GM12878 (cell line): ENCODE measurements around the gene RPS6KA4. TPM values are rescaled to one million over a fixed set of nuclear protein-coding genes. Genes with fewer than 3 reads are reported as not detected.
A peak's percentile ranks its signal among the peaks of the same experiment; 100 is the strongest.

Experiments
- ATAC-seq: fragments of 200-7000 bp; cut with Tn5 transposase; 3 replicates; pipeline ENCODE4 v1.9.1; 2020; ENCODE audit warnings: mild to moderate bottlenecking, moderate library complexity
- BruUV-seq: library from RNA; stranded (reverse); fragments of 400-500 nt; replicated peaks from 2 replicates; lab custom pipeline; 2021; lab: Mats Ljungman, UMichigan
- CTCF ChIA-PET: fragments of 300-600 bp; sonication (Branson Sonifier 250); formaldehyde crosslinking; extraction: SDS; loops from one replicate; lab custom pipeline; 2021; ENCODE audit warnings: inconsistent platforms; lab: Yijun Ruan, JAX
- POLR2A ChIA-PET: fragments of 350-600 bp; formaldehyde crosslinking; extraction: SDS; loops from one replicate; lab custom pipeline; 2021; ENCODE audit warnings: inconsistent platforms; lab: Charles Lee
- RAD21 ChIA-PET: fragments of 300-600 bp; sonication (Branson Sonifier 250); formaldehyde crosslinking; loops from one replicate; lab custom pipeline; 2023; ENCODE audit warnings: antibody characterized with exemption; ENCODE audit not compliant: unreplicated experiment; lab: Charles Lee
- SMC1A ChIA-PET: fragments of 300-600 bp; sonication (Branson Sonifier 250); formaldehyde crosslinking; loops from one replicate; lab custom pipeline; 2023; ENCODE audit not compliant: unreplicated experiment, uncharacterized antibody; lab: Charles Lee
- DNase-seq: peaks from one replicate; pipeline ENCODE4 v3.0.0-alpha.2; 2011; ENCODE audit warnings: low read depth, low spot score
- FAIRE-seq: peaks from 3 replicates; lab custom pipeline; 2011; peaks lifted over from hg19 to GRCh38; lab: Jason Lieb, UNC
- H2AFZ ChIP-seq: 2 replicates; pipeline ENCODE4 v1.6.0; 2011; ENCODE audit warnings: low read depth, low read length, control low read depth; ENCODE audit not compliant: control insufficient read depth
- H3K27ac ChIP-seq: 2 replicates; pipeline ENCODE4 v1.5.1; 2011; ENCODE audit warnings: control low read depth; ENCODE audit not compliant: control insufficient read depth, insufficient read depth
- H3K27me3 ChIP-seq, 2 experiments: replicated peaks in 1 of 2; 2 replicates each; pipeline versions ENCODE4 v1.6.0 to v1.6.1; 2011; ENCODE audit warnings: low read length in 1 of 2; ENCODE audit not compliant: control insufficient read depth in 2 of 2, insufficient read depth in 2 of 2
- H3K36me3 ChIP-seq, 2 experiments: 2 replicates each; pipeline ENCODE4 v1.5.1; 2011; ENCODE audit warnings: low read length in 1 of 2; ENCODE audit not compliant: control insufficient read depth in 2 of 2, insufficient read depth in 2 of 2
- H3K4me1 ChIP-seq: 2 replicates; pipeline ENCODE4 v1.6.1; 2011; ENCODE audit warnings: mild to moderate bottlenecking, low read length, moderate library complexity, mixed read lengths; ENCODE audit not compliant: control insufficient read depth, insufficient read depth
- H3K4me2 ChIP-seq: 2 replicates; pipeline ENCODE4 v1.6.0; 2011; ENCODE audit warnings: control low read depth; ENCODE audit not compliant: control insufficient read depth, insufficient read depth
- H3K4me3 ChIP-seq: fragments of 200-600 bp; sonication (generic); 2 replicates; pipeline ENCODE4 v1.5.1; 2016
- H3K79me2 ChIP-seq: 2 replicates; pipeline ENCODE4 v1.6.0; 2011; ENCODE audit warnings: low read length; ENCODE audit not compliant: control insufficient read depth, insufficient read depth
- H3K9ac ChIP-seq: 2 replicates; pipeline ENCODE4 v1.8.0; 2011; ENCODE audit warnings: low read length, control low read depth, mixed read lengths; ENCODE audit not compliant: control insufficient read depth, insufficient read depth
- H3K9me3 ChIP-seq: replicated peaks from 3 replicates; pipeline ENCODE4 v1.5.1; 2011; ENCODE audit warnings: mild to moderate bottlenecking, low read length; ENCODE audit not compliant: control insufficient read depth, insufficient read depth
- H4K20me1 ChIP-seq: 2 replicates; pipeline ENCODE4 v1.6.0; 2011; ENCODE audit not compliant: control insufficient read depth, insufficient read depth
- NFYB ChIP-seq: IDR thresholded peaks from 2 replicates; pipeline ENCODE4 v1.6.1; 2011; ENCODE audit warnings: low read depth, mild to moderate bottlenecking, low read length, improper control_type of control experiment, moderate library complexity; ENCODE audit not compliant: insufficient read depth
- POLR2A ChIP-seq: IDR thresholded peaks from 2 replicates; pipeline ENCODE4 v1.6.1; 2011; ENCODE audit warnings: low read depth, mild to moderate bottlenecking, low read length
- USF2 ChIP-seq: IDR thresholded peaks from 2 replicates; pipeline ENCODE4 v1.6.1; 2011; ENCODE audit warnings: low read depth, low read length, improper control_type of control experiment, borderline replicate concordance
- WGBS: methylation state at CpG from one replicate; pipeline ENCODE4 v1.1.6; 2016; ENCODE audit warnings: low lambda C conversion rate; ENCODE audit not compliant: insufficient replicate concordance, insufficient coverage; ENCODE audit errors: missing lambda C conversion rate; 5-methylcytosine and 5-hydroxymethylcytosine counted together
- in situ Hi-C: fragments of 300-500 bp; cut with MboI; formaldehyde crosslinking; loops from 9 replicates; pipeline ENCODE4 v1.14.3; 2018; ENCODE audit warnings: mixed read lengths
- intact Hi-C: fragments of 100-400 bp; cut with micrococcal nuclease; formaldehyde crosslinking; loops from one replicate; pipeline ENCODE4 v1.14.2; 2022; ENCODE audit not compliant: unreplicated experiment
- polyA plus RNA-seq, 11 experiments: library from polyadenylated mRNA; depleted of rRNA in 4 of 11; unstranded in 6 of 11; stranded (reverse) in 5 of 11; fragments of >200 nt; fragmentation: Nextera tagmentation in 4 of 11; fragmentation: Illumina TruSeq in 1 of 11; extraction: Ambion mirVana in 4 of 11; extraction: Trizol in 1 of 11; gene quantifications; 1 replicate in 1 of 11; 2 replicates in 10 of 11; pipeline versions ENCODE4 v1.2.1 to v1.2.3, GENCODE V29; 2011 to 2016; ENCODE audit warnings: inconsistent platforms in 2 of 11, missing spikeins in 2 of 11, low read depth in 1 of 11
- total RNA-seq, 4 experiments: library from RNA; depleted of rRNA in 3 of 4; stranded (reverse); fragments of >200 nt in 3 of 4; fragmentation: Illumina TruSeq in 1 of 4; extraction: Trizol in 1 of 4; gene quantifications; 2 replicates each; pipeline versions ENCODE4 v1.2.1 to v1.2.3, GENCODE V29; 2013 to 2021
- TF ChIP-seq, protein P1 (sequence below): IDR thresholded peaks from 2 replicates; pipeline ENCODE4 v1.6.1; 2011; ENCODE audit warnings: borderline replicate concordance, low read depth, mild to moderate bottlenecking, moderate library complexity, mixed read lengths, low read length; ENCODE audit not compliant: insufficient read depth; ENCODE audit errors: extremely low read length
- TF ChIP-seq, protein P2 (sequence below): fragments of 450-650 bp; IDR thresholded peaks from 2 replicates; pipeline ENCODE4 v1.6.1; 2018; ENCODE audit warnings: mild to moderate bottlenecking, low read depth, moderate library complexity; ENCODE audit not compliant: partially characterized antibody

RPS6KA4 gene
- total and polyA plus RNA-seq, 10 of the 15 experiments (the other 5 are each of a cell fraction or from before 2014, with no cell fraction given) = 0.34 to 32.6 (median 11.3) TPM

GRCh38 chr11:64372802-64373597 is 14.0 kb downstream of the RPS6KA4 start:
- Histone ChIP-seq H3K4me1 (0 out of 2 replicates have a peak, but pooled peaks cover 3% of the 10 kb centered on the region), H3K4me2 (no peak overlapping the region), H3K27me3 (no peaks in the 10 kb centered on the region), H3K27ac (no peak overlapping the region), H3K9me3 (no peaks in the 10 kb centered on the region), H3K36me3 (peaks cover 0 to 1% of the 10 kb centered on the region in 2 experiments; a peak in 1 of 4 replicates), H3K4me3 (no peak overlapping the region), H3K9ac (no peak overlapping the region), H2AFZ (no peak overlapping the region), H3K79me2 (no peaks in the 10 kb centered on the region), H4K20me1 (no peaks in the 10 kb centered on the region)
- DNase-seq = no peak
- TF ChIP-seq, protein P1, sequence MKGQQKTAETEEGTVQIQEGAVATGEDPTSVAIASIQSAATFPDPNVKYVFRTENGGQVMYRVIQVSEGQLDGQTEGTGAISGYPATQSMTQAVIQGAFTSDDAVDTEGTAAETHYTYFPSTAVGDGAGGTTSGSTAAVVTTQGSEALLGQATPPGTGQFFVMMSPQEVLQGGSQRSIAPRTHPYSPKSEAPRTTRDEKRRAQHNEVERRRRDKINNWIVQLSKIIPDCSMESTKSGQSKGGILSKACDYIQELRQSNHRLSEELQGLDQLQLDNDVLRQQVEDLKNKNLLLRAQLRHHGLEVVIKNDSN = peak; percentile 80
- 0 out of 2 replicates have a peak, but pooled peaks have one; percentile 32 for TF ChIP-seq POLR2A
- TF ChIP-seq, protein P2, sequence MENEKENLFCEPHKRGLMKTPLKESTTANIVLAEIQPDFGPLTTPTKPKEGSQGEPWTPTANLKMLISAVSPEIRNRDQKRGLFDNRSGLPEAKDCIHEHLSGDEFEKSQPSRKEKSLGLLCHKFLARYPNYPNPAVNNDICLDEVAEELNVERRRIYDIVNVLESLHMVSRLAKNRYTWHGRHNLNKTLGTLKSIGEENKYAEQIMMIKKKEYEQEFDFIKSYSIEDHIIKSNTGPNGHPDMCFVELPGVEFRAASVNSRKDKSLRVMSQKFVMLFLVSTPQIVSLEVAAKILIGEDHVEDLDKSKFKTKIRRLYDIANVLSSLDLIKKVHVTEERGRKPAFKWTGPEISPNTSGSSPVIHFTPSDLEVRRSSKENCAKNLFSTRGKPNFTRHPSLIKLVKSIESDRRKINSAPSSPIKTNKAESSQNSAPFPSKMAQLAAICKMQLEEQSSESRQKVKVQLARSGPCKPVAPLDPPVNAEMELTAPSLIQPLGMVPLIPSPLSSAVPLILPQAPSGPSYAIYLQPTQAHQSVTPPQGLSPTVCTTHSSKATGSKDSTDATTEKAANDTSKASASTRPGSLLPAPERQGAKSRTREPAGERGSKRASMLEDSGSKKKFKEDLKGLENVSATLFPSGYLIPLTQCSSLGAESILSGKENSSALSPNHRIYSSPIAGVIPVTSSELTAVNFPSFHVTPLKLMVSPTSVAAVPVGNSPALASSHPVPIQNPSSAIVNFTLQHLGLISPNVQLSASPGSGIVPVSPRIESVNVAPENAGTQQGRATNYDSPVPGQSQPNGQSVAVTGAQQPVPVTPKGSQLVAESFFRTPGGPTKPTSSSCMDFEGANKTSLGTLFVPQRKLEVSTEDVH = no peak
- peak; percentile 1; the same call in 1 of the 2 replicates for TF ChIP-seq USF2
- TF ChIP-seq NFYB = peak; percentile 73
- 74% methylated on average over 18 of the region's 18 CpGs for WGBS
- in situ Hi-C loops = no loop called here
- intact Hi-C loops = no loop called here
- RAD21 ChIA-PET = no interaction called here
- POLR2A ChIA-PET = no interaction called here
- CTCF ChIA-PET = interaction anchor here (0.7 to 1.2 kb wide), 2 partner anchors 18 kb away, joined by 3 read pairs; no protein-coding TSS in a partner anchor
- no peak for FAIRE-seq
- peak; percentile 75 for ATAC-seq
- SMC1A ChIA-PET = no interaction called here
- no TSS peak for BruUV-seq
